NCI-H1436 (cell line): ENCODE results near the gene JMJD1C.
"Not testable (repeated sequence)": the region's sequence is repeated elsewhere in the genome, so short reads cannot be mapped to it uniquely, and the experiment has no call there.

Experiments used
- DNase-seq: peaks from one replicate; lab custom pipeline; 2025; lab: John Stamatoyannopoulos, UW

The JMJD1C gene

GRCh38 chr10:63164166-63164623 is 301.6 kb downstream of the JMJD1C start:
- no peak for DNase-seq

GRCh38 chr10:63161592-63161991 is 304.2 kb downstream of the JMJD1C start:
- DNase-seq = no peak

DNA sequence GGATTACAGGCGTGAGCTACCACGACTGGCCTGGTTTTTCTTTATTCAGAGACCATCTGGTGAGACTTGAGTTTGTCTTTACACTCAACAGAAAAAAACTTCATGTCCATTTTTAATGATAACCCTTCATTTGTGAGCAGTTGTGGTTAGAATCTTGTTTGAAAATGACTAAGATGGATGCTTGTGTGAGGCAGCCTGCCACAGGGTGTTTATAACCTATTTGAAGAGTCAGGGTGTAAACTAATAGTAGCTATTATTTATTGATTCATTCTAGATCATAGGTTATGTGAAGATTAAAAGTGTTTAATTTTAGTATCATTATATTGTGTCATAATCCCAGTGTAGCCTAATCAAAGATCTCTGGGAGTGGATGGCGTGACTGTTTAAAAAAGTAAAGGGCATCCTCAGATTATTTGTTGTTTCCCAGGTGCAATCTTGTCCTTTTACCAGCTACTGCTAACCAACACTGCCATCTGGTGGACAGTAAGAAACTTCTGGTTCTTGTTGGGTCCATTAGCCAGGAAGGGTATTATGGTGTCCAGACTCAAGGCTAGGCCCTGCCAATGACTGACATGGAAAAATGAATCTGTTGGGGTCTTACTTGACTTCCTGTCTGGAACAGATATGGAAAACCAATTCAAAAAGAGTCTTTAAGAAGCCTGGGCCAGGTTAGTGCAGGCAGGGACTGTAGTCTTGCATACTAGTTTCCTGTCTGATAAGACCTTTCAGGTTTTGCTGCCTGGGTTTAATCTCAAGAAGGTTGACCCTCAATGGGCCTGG is 307.7 kb downstream of the JMJD1C start:
- peak; percentile 82 for DNase-seq

DNA sequence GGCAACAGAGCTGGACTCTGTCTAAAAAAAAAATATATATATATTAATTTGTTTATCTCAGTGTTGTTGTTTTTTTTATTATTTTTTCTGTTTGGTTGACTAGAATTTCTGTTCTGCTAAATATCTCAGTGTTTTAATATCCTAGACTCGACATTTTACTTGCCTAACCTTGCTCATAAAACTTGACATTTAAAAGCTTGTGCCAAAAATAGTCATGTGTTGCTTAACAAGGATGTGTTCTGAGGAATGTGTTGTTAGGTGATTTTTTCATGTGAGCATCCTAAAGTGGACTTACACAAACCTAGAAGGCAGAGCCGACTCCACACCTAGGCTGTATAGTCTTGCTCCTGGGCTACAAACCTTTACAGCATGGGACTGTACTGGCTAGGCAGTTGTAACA is 309.5 kb downstream of the JMJD1C start:
- DNase-seq = no peak

DNA sequence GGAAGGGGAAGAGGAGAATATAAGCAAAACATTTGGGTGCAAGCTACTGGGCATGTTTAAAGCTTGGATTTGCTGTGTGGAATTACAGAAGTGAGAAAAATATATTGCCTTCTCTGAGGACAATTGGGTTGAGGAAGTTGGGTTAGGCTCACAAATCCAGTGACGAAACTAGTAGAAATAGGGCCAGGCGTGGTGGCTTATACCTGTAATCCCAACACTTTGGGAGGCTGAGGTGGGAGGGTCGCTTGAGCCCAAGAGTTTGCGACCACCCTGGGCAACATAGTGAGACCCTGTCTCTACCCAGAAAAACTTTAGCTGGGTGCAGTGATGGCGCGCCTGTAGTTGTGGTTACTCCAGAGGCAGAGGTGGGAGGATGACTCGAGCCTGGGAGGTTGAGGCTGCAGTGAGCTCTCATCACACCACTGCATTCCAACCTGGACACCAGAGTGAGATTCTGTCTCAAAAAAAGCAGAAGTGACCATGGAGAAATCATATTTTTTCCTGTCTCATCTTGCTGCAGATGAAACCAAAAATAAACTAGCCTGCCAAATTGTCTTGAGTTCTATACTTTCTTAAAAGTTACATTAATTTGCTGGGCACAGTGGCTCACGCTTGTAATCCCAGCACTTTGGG is 310.3 kb downstream of the JMJD1C start:
- DNase-seq = no peak

DNA sequence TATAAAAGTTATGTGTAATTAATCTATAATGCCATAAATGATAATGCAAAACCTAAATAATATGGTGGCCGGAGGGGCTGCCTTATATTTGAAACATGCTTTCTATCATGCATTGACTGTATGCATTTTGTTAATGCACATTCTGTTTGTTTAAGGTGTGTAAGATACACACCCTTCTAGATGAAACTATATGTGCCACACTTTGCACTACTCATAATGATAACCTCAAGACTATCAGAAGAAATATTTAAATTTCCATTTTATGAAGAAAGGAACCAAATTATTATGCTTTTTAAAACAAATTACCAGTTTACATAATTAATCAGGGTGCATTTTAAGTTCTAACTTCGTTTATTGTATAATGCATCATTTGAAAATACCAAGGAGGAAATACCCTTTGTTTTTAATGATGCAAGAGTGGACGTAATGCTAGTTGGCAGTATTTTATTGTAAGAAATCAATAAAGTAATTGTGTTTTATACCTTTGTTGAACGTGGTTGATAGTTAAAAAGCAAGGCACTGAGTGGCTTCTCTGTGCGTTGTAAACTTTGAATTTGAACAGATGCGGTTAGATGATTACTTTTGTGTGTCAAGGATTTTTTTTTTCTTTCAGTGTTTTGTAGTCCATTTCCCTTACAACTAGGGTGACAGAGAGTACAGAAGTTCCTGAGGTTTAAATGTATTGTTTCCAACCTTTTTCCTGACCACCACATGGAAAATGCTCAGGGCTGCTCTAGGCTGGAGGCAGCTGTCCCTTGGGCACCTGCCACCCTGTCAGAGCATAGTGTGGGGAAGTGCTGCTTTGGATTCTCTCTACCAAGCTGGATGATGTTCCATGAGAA is 311.0 kb downstream of the JMJD1C start:
- DNase-seq = no peak

- not testable (repeated sequence) for DNase-seq
These were observed 311.8 kb downstream of the JMJD1C start for GRCh38 chr10:63153868-63154545.

DNA sequence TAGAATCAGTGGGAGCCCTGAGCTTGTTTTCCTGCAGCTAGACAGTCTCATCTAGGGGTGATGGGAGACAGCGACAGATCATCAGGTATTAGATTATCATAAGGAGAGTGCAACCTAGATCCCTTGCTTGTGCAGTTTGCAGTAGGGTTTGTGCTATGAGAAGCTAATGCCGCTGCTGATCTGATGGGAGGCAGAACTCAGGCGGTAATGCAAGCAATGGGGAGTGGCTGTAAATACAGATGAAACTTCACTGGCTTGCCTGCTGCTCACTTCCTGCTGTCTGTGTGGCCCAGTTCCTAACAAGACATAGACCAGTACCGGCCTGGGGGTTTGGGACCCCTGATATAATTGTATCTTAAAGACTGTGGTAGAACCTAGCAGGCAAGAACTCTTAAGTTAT is 315.0 kb downstream of the JMJD1C start:
- no peak for DNase-seq

DNA sequence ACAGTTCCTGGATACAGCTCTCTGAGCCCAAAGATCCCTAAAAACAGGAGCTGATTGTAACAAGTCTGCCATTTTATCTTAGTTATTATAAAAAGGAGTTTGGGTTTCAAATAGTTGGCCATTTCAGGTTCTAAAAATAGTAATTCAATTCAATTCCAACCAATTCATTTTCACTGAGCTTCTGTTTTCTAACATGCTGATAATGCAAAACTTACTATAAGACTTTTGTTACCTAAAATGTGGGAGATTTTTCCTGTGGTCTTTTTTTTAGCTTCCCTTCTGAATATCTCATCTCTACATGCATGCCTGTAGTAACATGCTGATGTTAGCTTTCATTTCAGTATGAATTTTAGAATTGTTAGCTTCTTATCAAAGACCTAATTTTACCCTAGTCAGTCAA is 319.3 kb downstream of the JMJD1C start:
- no peak for DNase-seq

DNA sequence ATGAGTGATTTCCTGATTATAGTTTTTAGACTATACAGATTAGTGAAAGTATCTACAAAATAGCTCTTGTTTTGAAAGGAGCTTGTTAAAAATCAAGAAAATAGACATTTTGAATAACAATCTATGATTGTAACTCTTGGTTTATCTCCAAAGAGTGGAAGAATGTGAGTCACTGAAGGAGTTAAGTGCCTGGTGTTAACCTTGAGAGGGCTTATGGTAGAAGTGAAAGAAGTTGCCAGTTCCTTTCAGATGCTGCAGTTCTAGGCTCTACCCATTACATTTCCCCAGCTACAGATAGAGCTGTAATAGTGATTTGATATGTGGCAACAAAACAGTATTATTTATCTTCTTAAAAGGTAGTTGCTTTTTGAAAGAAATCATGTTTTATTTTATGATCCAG is 320.0 kb downstream of the JMJD1C start:
- no peak for DNase-seq

DNA sequence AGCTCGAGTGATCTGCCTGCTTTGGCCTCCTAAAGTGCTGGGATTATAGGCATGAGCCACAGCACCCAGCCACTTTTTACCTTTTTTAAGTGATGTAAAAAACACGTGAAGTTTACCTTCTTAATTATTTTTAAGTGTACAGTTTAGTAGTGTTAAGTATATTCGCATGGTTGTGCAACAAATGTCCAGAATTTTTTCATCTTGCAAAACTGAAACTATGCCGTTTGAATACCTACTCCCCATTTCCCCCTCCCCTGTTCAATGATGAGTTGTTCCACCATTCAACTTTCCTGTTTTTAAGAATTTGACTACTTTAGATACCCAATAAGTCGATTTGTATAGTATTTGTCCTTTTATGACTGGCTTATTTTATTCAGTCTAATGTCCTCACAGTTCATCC is 321.8 kb downstream of the JMJD1C start:
- no peak for DNase-seq

- no peak for DNase-seq
These were observed 323.6 kb downstream of the JMJD1C start for GRCh38 chr10:63142136-63142535.

DNA sequence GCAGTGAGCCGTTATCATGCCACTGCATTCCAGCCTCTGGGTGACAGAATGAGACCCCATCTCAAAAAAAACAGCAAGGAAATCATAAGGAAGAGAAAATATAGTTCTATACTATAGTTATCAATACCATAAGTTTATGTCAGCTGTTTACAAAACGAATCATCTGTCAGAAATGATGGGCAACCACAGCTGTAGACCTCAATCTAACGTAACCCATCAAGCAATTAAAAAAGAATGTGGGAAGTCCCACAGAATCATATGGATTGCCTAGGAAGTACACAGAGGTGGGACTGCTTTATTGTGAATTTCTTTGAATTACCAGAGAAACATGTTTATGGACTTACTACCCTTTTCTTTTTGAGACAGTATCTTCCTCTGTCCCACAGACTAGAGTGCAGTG is 325.7 kb downstream of the JMJD1C start:
- DNase-seq = no peak

GRCh38 chr10:63137306-63137705 is 328.5 kb downstream of the JMJD1C start:
- no peak for DNase-seq

DNA sequence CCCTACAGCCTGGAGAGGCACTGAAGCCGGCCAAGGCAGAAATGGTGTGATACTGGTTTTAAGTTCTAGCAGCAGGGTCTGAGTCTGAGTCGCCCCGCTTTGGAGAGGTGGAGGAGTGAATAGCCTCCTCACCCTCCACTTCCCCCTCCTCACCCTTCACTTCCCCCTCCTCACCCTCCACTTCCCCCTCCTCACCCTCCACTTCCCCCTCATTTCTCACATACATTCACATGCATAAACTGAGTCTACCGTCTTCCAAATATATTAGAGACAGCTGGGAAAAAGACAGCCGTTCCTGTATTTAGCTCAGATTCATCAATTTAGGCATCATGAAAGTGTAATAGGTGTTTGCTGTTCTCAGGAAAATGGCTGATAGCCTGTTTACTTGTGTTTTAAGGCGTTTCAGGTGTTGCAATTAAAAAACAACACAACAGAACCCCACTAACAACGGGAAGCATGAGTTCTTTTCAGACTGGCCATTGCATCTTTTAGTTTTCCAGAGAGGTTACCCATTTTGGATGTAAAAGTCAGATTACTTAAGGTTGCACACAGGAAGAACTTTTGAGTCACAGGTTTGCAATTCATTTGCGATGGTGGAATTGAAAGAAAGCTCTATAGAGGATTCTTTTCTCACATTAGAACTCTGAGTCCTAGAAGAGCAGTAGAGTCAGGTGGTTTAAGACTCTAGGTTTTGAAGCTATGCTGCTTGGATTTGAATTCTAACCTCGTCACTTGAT is 331.8 kb downstream of the JMJD1C start:
- DNase-seq = no peak

DNA sequence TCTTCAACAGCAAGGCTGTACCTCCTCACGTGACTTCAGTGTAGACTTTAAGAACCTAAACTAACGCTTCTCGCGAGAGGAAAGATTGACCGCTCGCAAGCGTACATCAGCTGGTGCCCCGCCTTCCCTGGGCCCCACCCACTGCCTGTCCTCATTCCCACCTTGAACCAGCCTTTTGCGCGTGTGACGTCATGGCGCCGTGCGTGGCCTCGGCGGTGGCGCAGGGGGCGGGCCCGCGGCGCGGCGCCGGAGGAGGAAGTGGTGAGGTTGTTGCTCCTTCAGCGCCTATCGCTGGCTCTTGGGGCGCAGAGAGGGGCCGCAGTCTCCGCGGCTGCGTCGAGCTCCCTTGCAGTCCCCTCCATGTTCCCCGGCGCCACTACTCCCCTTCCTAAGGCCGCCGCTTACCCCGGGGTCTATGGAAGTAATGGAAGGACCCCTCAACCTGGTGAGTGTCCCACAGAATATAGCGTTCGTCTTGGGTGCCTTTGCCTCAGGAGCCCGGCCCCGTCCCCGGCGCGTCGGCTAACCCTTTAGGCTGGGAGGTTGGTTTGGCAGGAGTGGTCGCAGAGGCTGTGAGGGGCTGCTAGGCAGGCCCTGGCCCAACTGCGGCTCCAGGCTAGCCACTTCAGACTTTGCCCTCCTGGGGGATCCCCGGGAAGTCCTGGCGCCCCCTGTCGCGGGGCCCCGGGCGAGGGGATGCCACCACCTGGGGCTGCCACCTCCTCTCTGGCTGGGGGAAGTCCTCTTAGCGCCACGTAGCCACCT is 332.5 kb downstream of the JMJD1C start, which contains the start of gene NRBF2:
NRBF2 (plus strand) TSS at position 273 of the 765 bp plus-strand sequence; CDS start at position 416, 143 bp downstream.
- peak; percentile 99 for DNase-seq

DNA sequence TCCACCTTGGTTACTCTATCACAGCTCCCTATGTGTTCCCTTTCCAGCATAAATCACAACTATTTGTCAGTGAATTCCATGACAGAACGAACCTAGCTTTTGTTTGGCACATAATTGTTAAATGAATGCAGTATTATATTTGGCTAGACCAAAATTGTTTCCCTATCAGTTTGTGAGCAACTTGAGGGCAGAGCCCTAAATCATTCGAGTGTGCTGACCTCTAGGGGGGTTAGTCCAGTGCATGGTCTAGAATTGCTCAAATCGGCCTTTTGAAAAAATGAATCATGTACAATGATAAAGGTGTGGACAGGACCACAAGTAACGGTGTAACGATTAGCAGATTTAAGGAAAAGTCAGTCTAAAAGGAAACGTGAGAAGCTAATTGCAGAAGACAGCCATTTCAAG is 333.1 kb downstream of the JMJD1C start:
- DNase-seq = no peak

- DNase-seq = no peak
These were observed 335.9 kb downstream of the JMJD1C start for GRCh38 chr10:63129888-63130287.

DNA sequence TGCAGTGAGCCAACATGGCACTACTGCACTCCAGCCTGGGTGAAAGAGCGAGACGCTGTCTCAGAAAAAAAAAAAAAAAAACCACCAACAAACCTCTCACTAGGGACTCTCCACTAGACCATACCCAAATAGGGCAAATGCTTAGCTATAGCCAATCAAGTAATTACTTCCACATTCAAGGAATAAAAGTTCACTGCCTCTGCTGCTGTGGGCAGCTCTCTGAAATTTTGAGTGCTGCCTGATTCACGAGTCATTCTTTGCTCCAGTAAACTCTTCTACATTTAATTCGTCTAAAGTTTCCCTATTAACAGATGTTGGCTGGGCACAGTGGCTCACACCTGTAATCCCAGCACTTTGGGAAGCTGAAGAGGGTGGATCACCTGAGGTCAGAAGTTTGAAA is 337.3 kb downstream of the JMJD1C start:
- no peak for DNase-seq

GRCh38 chr10:63125459-63125858 is 340.3 kb downstream of the JMJD1C start:
- DNase-seq = no peak
